GM12874 (cell line): ENCODE data around the gene BCR.

Experiments
- CTCF ChIP-seq: IDR thresholded peaks from 2 replicates; pipeline ENCODE4 v1.5.1; 2011; ENCODE audit warnings: low read depth, mild to moderate bottlenecking, control low read depth, low read length, moderate library complexity; ENCODE audit not compliant: insufficient read depth

Gene BCR

GRCh38 chr22:23161029-23161428 is 19.3 kb upstream of the BCR start:
- no peak for TF ChIP-seq CTCF

- TF ChIP-seq CTCF: no peak
Observed at GRCh38 chr22:23161574-23161973, 18.7 kb upstream of the BCR start.

GRCh38 chr22:23163665-23164064 is 16.6 kb upstream of the BCR start:
- no peak for TF ChIP-seq CTCF

- no peak for TF ChIP-seq CTCF
Observed at GRCh38 chr22:23164091-23164490, 16.2 kb upstream of the BCR start.

GRCh38 chr22:23166042-23166831 is 14.1 kb upstream of the BCR start:
- no peak for TF ChIP-seq CTCF

GRCh38 chr22:23166841-23167616 is 13.3 kb upstream of the BCR start:
- TF ChIP-seq CTCF: no peak

- TF ChIP-seq CTCF: no peak
Observed at GRCh38 chr22:23168391-23169042, 11.8 kb upstream of the BCR start.
